ENCODE data around the gene TSPAN18.

Gene TSPAN18

GRCh38 chr11:44777209-44778194 lies 50.7 kb downstream of the TSPAN18 start:
- no peak for DNase-seq (ENCODE audit: low spot score)

GRCh38 chr11:44778195-44779100 lies 51.7 kb downstream of the TSPAN18 start:
- DNase-seq (ENCODE audit: low spot score): no peak

- no peak for DNase-seq (ENCODE audit: low spot score)
Measured at GRCh38 chr11:44779736-44780520, 53.2 kb downstream of the TSPAN18 start.

- no peak for DNase-seq (ENCODE audit: low spot score)
Measured at GRCh38 chr11:44780940-44781631, 54.3 kb downstream of the TSPAN18 start.

- no peak for DNase-seq (ENCODE audit: low spot score)
Measured at GRCh38 chr11:44781655-44782054, 54.9 kb downstream of the TSPAN18 start.

GRCh38 chr11:44782478-44782877 lies 55.7 kb downstream of the TSPAN18 start:
- DNase-seq (ENCODE audit: low spot score): no peak

- DNase-seq (ENCODE audit: low spot score): no peak
Measured at GRCh38 chr11:44784436-44784760, 57.6 kb downstream of the TSPAN18 start.

- no peak for DNase-seq (ENCODE audit: low spot score)
Measured at GRCh38 chr11:44784851-44785250, 58.1 kb downstream of the TSPAN18 start.

GRCh38 chr11:44785856-44786607 lies 59.3 kb downstream of the TSPAN18 start:
- no peak for DNase-seq (ENCODE audit: low spot score)

- DNase-seq (ENCODE audit: low spot score): no peak
Measured at GRCh38 chr11:44787070-44787469, 60.3 kb downstream of the TSPAN18 start.

GRCh38 chr11:44787981-44788380 lies 61.2 kb downstream of the TSPAN18 start:
- no peak for DNase-seq (ENCODE audit: low spot score)

- DNase-seq (ENCODE audit: low spot score): no peak
Measured at GRCh38 chr11:44788536-44789261, 61.9 kb downstream of the TSPAN18 start.

GRCh38 chr11:44789496-44789895 lies 62.7 kb downstream of the TSPAN18 start:
- DNase-seq (ENCODE audit: low spot score): no peak

GRCh38 chr11:44790211-44790610 lies 63.4 kb downstream of the TSPAN18 start:
- no peak for DNase-seq (ENCODE audit: low spot score)

GRCh38 chr11:44791316-44791925 lies 64.7 kb downstream of the TSPAN18 start:
- no peak for DNase-seq (ENCODE audit: low spot score)

- no peak for DNase-seq (ENCODE audit: low spot score)
Measured at GRCh38 chr11:44792171-44792570, 65.4 kb downstream of the TSPAN18 start.

- DNase-seq (ENCODE audit: low spot score): no peak
Measured at GRCh38 chr11:44793350-44794090, 66.8 kb downstream of the TSPAN18 start.

- DNase-seq (ENCODE audit: low spot score): no peak
Measured at GRCh38 chr11:44795803-44796535, 69.2 kb downstream of the TSPAN18 start.

Data from kidney capillary endothelial cell (primary cell).